Measurements from ENCODE around the gene PYGB. TPM values are rescaled to one million over a fixed set of nuclear protein-coding genes. Genes with fewer than 3 reads are reported as not detected.

Gene PYGB
- total RNA-seq, 1 donor from 2014 or later, result 167 TPM

- Histone ChIP-seq H3K36me3 (ENCODE audit: control insufficient read depth, insufficient read depth, low read length) (no peaks in the 10 kb centered on the region), H3K27me3 (ENCODE audit: control insufficient read depth, insufficient read depth, low read length) (no peaks in the 10 kb centered on the region), H3K4me3 (ENCODE audit: low read depth, low read length) (no peak overlapping the region)
- no peak for DNase-seq (ENCODE audit: low read depth)
- no peak for TF ChIP-seq CTCF (IDR thresholded peaks at IDR 0.05; ENCODE audit: insufficient read depth, low read length, poor library complexity, severe bottlenecking)
Observed at GRCh38 chr20:25224941-25225340, 22.9 kb upstream of the PYGB start.

- no peak for TF ChIP-seq CTCF (IDR thresholded peaks at IDR 0.05; ENCODE audit: insufficient read depth, low read length, poor library complexity, severe bottlenecking)
- H3K4me3 ChIP-seq (ENCODE audit: low read depth, low read length), result no peak overlapping the region
- no peaks in the 10 kb centered on the region for H3K27me3 ChIP-seq (ENCODE audit: control insufficient read depth, insufficient read depth, low read length)
- no peaks in the 10 kb centered on the region for H3K36me3 ChIP-seq (ENCODE audit: control insufficient read depth, insufficient read depth, low read length)
- DNase-seq (ENCODE audit: low read depth), result no peak
Observed at GRCh38 chr20:25225642-25226432, 22.0 kb upstream of the PYGB start.

GRCh38 chr20:25226433-25227316, 21.2 kb upstream of the PYGB start:
- no peak for DNase-seq (ENCODE audit: low read depth)
- no peaks in the 10 kb centered on the region for H3K27me3 ChIP-seq (ENCODE audit: control insufficient read depth, insufficient read depth, low read length)
- TF ChIP-seq CTCF (IDR thresholded peaks at IDR 0.05; ENCODE audit: insufficient read depth, low read length, poor library complexity, severe bottlenecking), result no peak
- no peak overlapping the region for H3K4me3 ChIP-seq (ENCODE audit: low read depth, low read length)
- H3K36me3 ChIP-seq (ENCODE audit: control insufficient read depth, insufficient read depth, low read length), result no peaks in the 10 kb centered on the region

- no peak for TF ChIP-seq CTCF (IDR thresholded peaks at IDR 0.05; ENCODE audit: insufficient read depth, low read length, poor library complexity, severe bottlenecking)
- Histone ChIP-seq H3K4me3 (ENCODE audit: low read depth, low read length) (no peak overlapping the region), H3K27me3 (ENCODE audit: control insufficient read depth, insufficient read depth, low read length) (no peaks in the 10 kb centered on the region), H3K36me3 (ENCODE audit: control insufficient read depth, insufficient read depth, low read length) (no peaks in the 10 kb centered on the region)
- DNase-seq (ENCODE audit: low read depth), result no peak
Observed at GRCh38 chr20:25227317-25227831, 20.5 kb upstream of the PYGB start.

GRCh38 chr20:25229486-25230165, 18.3 kb upstream of the PYGB start:
- no peak overlapping the region for H3K4me3 ChIP-seq (ENCODE audit: low read depth, low read length)
- no peak for DNase-seq (ENCODE audit: low read depth)
- H3K27me3 ChIP-seq (ENCODE audit: control insufficient read depth, insufficient read depth, low read length), result no peaks in the 10 kb centered on the region
- H3K36me3 ChIP-seq (ENCODE audit: control insufficient read depth, insufficient read depth, low read length), result no peaks in the 10 kb centered on the region
- TF ChIP-seq CTCF (IDR thresholded peaks at IDR 0.05; ENCODE audit: insufficient read depth, low read length, poor library complexity, severe bottlenecking), result no peak
